ENCODE measurements around the gene SMAD3. TPM values are rescaled to one million over a fixed set of nuclear protein-coding genes. Genes with fewer than 3 reads are reported as not detected.
"Not testable (repeated sequence)": the region's sequence is repeated elsewhere in the genome, so short reads cannot be mapped to it uniquely, and the experiment has no call there.

The SMAD3 gene
- total and polyA plus RNA-seq, 10 of the 15 experiments (the other 5 are each of a cell fraction or from before 2014, with no cell fraction given), result 5.6 to 43.2 (median 16.0) TPM

DNA sequence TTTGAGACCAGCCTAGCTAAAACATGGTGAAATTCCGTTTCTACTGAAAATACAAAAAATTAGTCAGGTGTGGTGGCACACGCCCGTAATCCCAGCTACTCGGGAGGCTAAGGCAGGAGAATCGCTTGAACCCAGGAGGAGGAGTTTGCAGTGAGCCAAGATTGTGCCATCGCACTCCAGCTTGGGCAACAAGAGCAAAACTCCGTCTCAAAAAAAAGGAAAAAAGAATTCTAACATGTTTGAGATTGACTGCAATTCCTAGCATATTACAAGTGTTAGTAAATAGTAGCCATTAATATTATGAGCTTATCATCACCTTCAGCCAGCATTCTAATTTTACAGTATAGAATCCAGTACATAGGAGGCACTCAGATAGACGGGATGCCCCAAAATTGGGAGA lies 57.9 kb downstream of the SMAD3 start:
- H3K27me3 ChIP-seq (replicated peaks in 1 of 2; ENCODE audit: control insufficient read depth in 2 of 2, insufficient read depth in 2 of 2, low read length in 1 of 2); FAIRE-seq; H4K20me1 ChIP-seq (ENCODE audit: control insufficient read depth, insufficient read depth); intact Hi-C loops (cut with micrococcal nuclease; ENCODE audit: unreplicated experiment); H3K27ac ChIP-seq (ENCODE audit: control insufficient read depth, insufficient read depth); H3K4me3 ChIP-seq; H3K36me3 ChIP-seq (ENCODE audit: control insufficient read depth in 2 of 2, insufficient read depth in 2 of 2, low read length in 1 of 2); DNase-seq (ENCODE audit: low read depth, low spot score); BruUV-seq (replicated peaks); H3K4me2 ChIP-seq (ENCODE audit: control insufficient read depth, insufficient read depth); in situ Hi-C loops (cut with MboI); H2AFZ ChIP-seq (ENCODE audit: control insufficient read depth, low read depth, low read length); ATAC-seq; H3K9ac ChIP-seq (ENCODE audit: control insufficient read depth, insufficient read depth, low read length); H3K9me3 ChIP-seq (replicated peaks; ENCODE audit: control insufficient read depth, insufficient read depth, low read length): not testable (repeated sequence)
- Histone ChIP-seq H3K4me1 (ENCODE audit: control insufficient read depth, insufficient read depth, low read length) (peaks cover 39% of the 10 kb centered on the region), H3K79me2 (ENCODE audit: control insufficient read depth, insufficient read depth, low read length) (peaks cover 60% of the 10 kb centered on the region)
- POLR2A ChIA-PET, result interaction anchor here (0.7 to 0.9 kb wide), 2 partner anchors 11 to 1675 kb away, joined by 3 to 4 read pairs; no protein-coding TSS in a partner anchor
- CTCF ChIA-PET, result interaction anchor here (1.3 to 3.9 kb wide), 2 partner anchors 12 to 181 kb away, joined by 3 to 14 read pairs; no protein-coding TSS in a partner anchor
- RAD21 ChIA-PET (ENCODE audit: unreplicated experiment), result interaction anchor here (0.9 to 1.7 kb wide), 4 partner anchors 37 to 75 kb away, joined by 3 to 6 read pairs (median 4); no protein-coding TSS in a partner anchor
- SMC1A ChIA-PET (ENCODE audit: uncharacterized antibody, unreplicated experiment), result interaction anchor here (0.7 to 14.1 kb wide), 8 partner anchors 9 to 1524 kb away, joined by 3 to 179 read pairs (median 10); no protein-coding TSS in a partner anchor
- WGBS (ENCODE audit: insufficient coverage, insufficient replicate concordance, low lambda C conversion rate, missing lambda C conversion rate), result 96% methylated on average over 8 of the region's 8 CpGs

DNA sequence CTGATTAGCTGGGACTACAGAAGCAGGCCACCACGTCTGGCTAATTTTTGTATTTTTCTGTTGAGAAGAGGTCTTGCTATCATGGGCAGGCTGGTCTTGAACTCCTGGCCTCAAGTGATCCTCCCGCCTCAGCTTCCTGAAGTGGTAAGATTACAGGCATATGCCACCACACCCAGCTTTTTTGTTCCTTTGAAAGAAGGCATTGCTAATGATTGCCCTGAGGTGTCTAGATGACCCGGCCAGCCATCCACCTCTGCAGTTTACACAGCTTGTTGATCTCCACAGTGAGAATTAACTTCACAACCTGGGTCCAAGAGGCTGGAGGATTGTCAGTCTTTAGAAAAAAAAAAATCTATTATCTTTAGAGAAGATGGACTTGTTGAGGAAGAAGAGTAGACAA lies 58.7 kb downstream of the SMAD3 start:
- H3K4me1 ChIP-seq (ENCODE audit: control insufficient read depth, insufficient read depth, low read length), result peaks cover 37% of the 10 kb centered on the region
- ChIA-PET RAD21 (ENCODE audit: unreplicated experiment) (interaction anchor here (0.8 to 1.7 kb wide), 3 partner anchors 11 to 43 kb away, joined by 3 to 6 read pairs (median 3); no protein-coding TSS in a partner anchor), CTCF (interaction anchor here (0.8 to 1.3 kb wide), 2 partner anchors 53 to 180 kb away, joined by 3 read pairs; no protein-coding TSS in a partner anchor), SMC1A (ENCODE audit: uncharacterized antibody, unreplicated experiment) (interaction anchor here (0.9 to 14.1 kb wide), 6 partner anchors 10 to 47 kb away, joined by 3 to 179 read pairs (median 25); no protein-coding TSS in a partner anchor), POLR2A (interaction anchor here (0.7 to 1.5 kb wide), 3 partner anchors 10 to 23 kb away, joined by 3 read pairs; no protein-coding TSS in a partner anchor)
- no TSS peak for BruUV-seq (replicated peaks)
- H3K27ac ChIP-seq (ENCODE audit: control insufficient read depth, insufficient read depth), result no peak overlapping the region
- in situ Hi-C loops (cut with MboI) (no loop called here), intact Hi-C loops (cut with micrococcal nuclease; ENCODE audit: unreplicated experiment) (no loop called here)
- H3K36me3 ChIP-seq (ENCODE audit: control insufficient read depth in 2 of 2, insufficient read depth in 2 of 2, low read length in 1 of 2), result peaks cover 2 to 9% of the 10 kb centered on the region in 2 experiments; a peak in 3 of 4 replicates
- no peak overlapping the region for H2AFZ ChIP-seq (ENCODE audit: control insufficient read depth, low read depth, low read length)
- H4K20me1 ChIP-seq (ENCODE audit: control insufficient read depth, insufficient read depth), result 0 out of 2 replicates have a peak, but pooled peaks cover 6% of the 10 kb centered on the region
- no peak for DNase-seq (ENCODE audit: low read depth, low spot score)
- FAIRE-seq, result no peak
- H3K9ac ChIP-seq (ENCODE audit: control insufficient read depth, insufficient read depth, low read length), result no peak overlapping the region
- H3K27me3 ChIP-seq (replicated peaks in 1 of 2; ENCODE audit: control insufficient read depth in 2 of 2, insufficient read depth in 2 of 2, low read length in 1 of 2), result no peaks in the 10 kb centered on the region
- H3K4me3 ChIP-seq, result no peak overlapping the region
- no peak for ATAC-seq
- H3K79me2 ChIP-seq (ENCODE audit: control insufficient read depth, insufficient read depth, low read length), result peaks cover 56% of the 10 kb centered on the region
- H3K9me3 ChIP-seq (replicated peaks; ENCODE audit: control insufficient read depth, insufficient read depth, low read length), result no peaks in the 10 kb centered on the region
- WGBS (ENCODE audit: insufficient coverage, insufficient replicate concordance, low lambda C conversion rate, missing lambda C conversion rate), result 95% methylated on average over 3 of the region's 3 CpGs
- TF ChIP-seq NFXL1 (IDR thresholded peaks at IDR 0.05; ENCODE audit: borderline replicate concordance), result no peak
- TF ChIP-seq LARP7 (IDR thresholded peaks at IDR 0.05), result no peak
- no peak for TF ChIP-seq ZNF384 (IDR thresholded peaks at IDR 0.05; ENCODE audit: borderline replicate concordance, low read depth, low read length)
- H3K4me2 ChIP-seq (ENCODE audit: control insufficient read depth, insufficient read depth), result no peak overlapping the region
